Measurements from ENCODE around the gene IVD.
A peak's percentile ranks its signal among the peaks of the same experiment; 100 is the strongest.

Gene IVD

GRCh38 chr15:40415226-40415625, 9.6 kb downstream of the IVD start:
- DNase-seq (ENCODE audit: low read depth): no peak
- TF ChIP-seq CTCF (IDR thresholded peaks at IDR 0.05; ENCODE audit: low read length, missing control alignments): no peak
- H3K4me3 ChIP-seq (replicated peaks; ENCODE audit: low read depth, low read length): no peak overlapping the region

GRCh38 chr15:40416056-40416455, 10.5 kb downstream of the IVD start:
- no peak for TF ChIP-seq CTCF (IDR thresholded peaks at IDR 0.05; ENCODE audit: low read length, missing control alignments)
- no peak overlapping the region for H3K4me3 ChIP-seq (replicated peaks; ENCODE audit: low read depth, low read length)
- no peak for DNase-seq (ENCODE audit: low read depth)

- TF ChIP-seq CTCF (IDR thresholded peaks at IDR 0.05; ENCODE audit: low read length, missing control alignments): no peak
- DNase-seq (ENCODE audit: low read depth): no peak
- no peak overlapping the region for H3K4me3 ChIP-seq (replicated peaks; ENCODE audit: low read depth, low read length)
Measured at GRCh38 chr15:40418126-40418525, 12.5 kb downstream of the IVD start.

DNA sequence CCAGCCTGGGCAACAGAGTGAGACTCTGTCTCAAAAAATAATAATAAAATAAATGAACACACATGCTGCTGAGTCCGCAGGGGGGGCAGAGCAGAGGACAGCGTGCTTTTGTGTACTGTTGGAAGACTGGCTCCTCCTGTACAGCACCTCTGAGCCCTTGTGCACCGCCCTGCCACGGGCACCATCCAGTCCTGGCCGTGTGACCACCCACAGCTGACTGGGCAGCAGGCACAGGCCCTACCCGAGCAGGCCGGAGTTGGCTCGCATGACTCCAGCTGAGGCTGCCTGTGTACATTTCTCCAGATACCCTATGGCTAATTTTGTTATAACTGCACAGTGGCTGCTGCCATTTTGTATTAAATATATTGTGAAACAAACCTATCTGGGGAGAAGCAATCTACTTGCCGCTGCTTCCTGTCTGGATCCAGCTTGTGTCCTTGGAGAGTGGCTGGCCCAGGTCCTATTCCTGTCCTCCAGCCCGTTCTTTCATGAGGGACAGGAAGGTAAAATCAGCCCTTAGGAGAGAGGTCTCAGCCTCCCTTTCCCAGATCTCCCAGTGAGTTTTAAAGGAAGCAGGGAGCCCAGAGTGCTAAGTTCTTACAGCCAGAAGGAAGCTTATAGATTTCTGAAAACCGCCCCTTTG, 14.6 kb downstream of the IVD start:
- H3K4me3 ChIP-seq (replicated peaks; ENCODE audit: low read depth, low read length): no peak overlapping the region
- DNase-seq (ENCODE audit: low read depth): no peak
- no peak for TF ChIP-seq CTCF (IDR thresholded peaks at IDR 0.05; ENCODE audit: low read length, missing control alignments)

DNA sequence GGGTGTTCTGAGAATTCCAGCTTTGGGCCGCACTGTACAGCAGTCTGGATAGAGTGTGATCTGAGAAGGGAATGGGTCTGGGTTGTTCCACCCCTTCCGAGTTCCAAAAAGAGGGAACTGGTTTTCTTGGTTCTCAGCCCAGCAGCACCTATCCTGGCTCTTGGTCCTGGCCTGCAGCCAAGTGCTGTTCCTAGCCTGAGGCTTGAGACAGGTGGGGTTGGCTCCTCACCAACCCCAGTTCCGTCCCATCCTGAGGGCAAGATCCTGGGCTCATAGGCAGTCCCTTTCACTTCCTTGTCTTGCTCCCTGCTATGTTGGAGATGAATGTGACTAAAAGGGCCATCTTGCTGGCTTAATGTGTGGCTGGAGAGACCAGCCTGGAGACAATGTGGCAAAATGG, 15.2 kb downstream of the IVD start:
- no peak for TF ChIP-seq CTCF (IDR thresholded peaks at IDR 0.05; ENCODE audit: low read length, missing control alignments)
- no peak for DNase-seq (ENCODE audit: low read depth)
- H3K4me3 ChIP-seq (replicated peaks; ENCODE audit: low read depth, low read length): no peak overlapping the region

DNA sequence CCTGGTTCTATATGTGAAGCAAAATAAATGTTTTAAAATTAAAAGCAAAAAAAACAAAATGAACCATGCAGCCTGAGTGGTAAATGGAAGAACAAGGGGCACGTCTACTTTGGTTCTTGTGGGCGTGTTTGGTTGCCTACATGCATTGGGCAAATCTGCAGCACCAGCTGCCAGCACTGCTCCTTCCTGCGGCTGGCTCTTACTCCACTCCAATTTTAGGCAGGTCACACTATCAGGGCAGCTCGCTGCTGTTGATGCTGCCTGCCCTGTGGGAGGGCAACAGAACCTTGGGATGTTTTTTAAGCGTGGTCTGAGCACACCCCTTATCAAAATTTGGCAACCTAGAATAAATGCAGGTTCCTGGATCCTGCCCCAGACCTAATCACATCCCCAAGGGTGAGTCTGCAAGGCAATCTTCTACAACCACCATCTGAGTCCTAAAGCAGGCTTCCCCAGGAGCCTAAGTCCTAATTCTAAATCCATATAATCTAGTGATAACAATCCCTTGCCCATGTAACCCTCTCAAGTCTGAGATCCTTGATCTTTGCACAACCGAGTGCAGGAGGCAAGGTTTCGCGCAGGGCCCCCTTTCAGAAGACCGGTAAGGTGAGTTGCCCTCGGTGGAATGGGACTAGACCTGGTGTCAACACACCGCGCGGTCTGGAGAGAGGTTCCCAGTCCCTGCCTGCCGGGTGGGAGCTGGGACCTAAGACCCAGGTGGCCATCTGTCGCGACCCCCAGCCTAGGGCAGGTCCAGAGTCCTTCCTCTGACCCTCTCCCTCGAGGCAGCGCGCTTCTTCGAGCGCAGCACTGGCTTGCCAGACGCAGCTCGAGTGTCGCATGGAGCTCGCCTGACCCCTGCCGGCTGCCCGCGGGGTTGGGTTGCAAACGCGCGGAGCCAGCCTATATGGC, 15.9 kb downstream of the IVD start:
- peak; percentile 72 for DNase-seq (ENCODE audit: low read depth)
- no peak overlapping the region for H3K4me3 ChIP-seq (replicated peaks; ENCODE audit: low read depth, low read length)
- TF ChIP-seq CTCF (IDR thresholded peaks at IDR 0.05; ENCODE audit: low read length, missing control alignments): peak; percentile 93
